ENCODE results near the gene WDCP. TPM values are rescaled to one million over a fixed set of nuclear protein-coding genes. Genes with fewer than 3 reads are reported as not detected.

WDCP gene
- total and polyA plus RNA-seq, 10 of the 15 experiments (the other 5 are each of a cell fraction or from before 2014, with no cell fraction given) = 5.5 to 21.3 (median 13.2) TPM

DNA sequence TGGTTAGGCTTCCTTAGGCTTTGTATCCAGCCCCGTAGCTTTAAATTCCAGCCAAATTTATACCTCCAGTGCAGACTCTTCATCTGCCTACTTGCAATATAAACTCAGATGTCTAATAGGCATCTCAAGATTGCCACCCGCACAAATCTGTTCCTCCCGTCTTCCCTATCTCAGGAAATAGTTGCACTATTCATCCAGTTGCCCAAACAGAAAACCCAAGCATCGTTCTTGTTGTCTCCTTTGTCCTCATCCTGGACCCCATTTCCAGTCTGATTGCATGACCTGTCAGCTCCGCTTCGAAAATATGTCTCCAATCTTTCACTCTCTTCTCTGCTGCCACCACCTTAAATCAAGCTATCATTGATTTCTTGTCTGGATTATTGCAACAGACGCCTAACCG is 4.6 kb upstream of the WDCP start:
- no peak for DNase-seq (ENCODE audit: low read depth, low spot score)
- in situ Hi-C loops (cut with MboI) = no loop called here
- Histone ChIP-seq H3K4me1 (ENCODE audit: control insufficient read depth, insufficient read depth, low read length) (peaks cover 7% of the 10 kb centered on the region; the same call in 1 of the 2 replicates), H3K9ac (ENCODE audit: control insufficient read depth, insufficient read depth, low read length) (no peak overlapping the region), H3K4me3 (no peak overlapping the region), H3K9me3 (replicated peaks; ENCODE audit: control insufficient read depth, insufficient read depth, low read length) (no peaks in the 10 kb centered on the region), H3K4me2 (ENCODE audit: control insufficient read depth, insufficient read depth) (no peak overlapping the region), H3K27me3 (replicated peaks in 1 of 2; ENCODE audit: control insufficient read depth in 2 of 2, insufficient read depth in 2 of 2, low read length in 1 of 2) (peaks cover 0 to 5% of the 10 kb centered on the region in 2 experiments; a peak in 3 of 4 replicates), H3K27ac (ENCODE audit: control insufficient read depth, insufficient read depth) (no peak overlapping the region), H4K20me1 (ENCODE audit: control insufficient read depth, insufficient read depth) (no peaks in the 10 kb centered on the region), H3K79me2 (ENCODE audit: control insufficient read depth, insufficient read depth, low read length) (peaks cover 3% of the 10 kb centered on the region), H3K36me3 (ENCODE audit: control insufficient read depth in 2 of 2, insufficient read depth in 2 of 2, low read length in 1 of 2) (no peaks in the 10 kb centered on the region), H2AFZ (ENCODE audit: control insufficient read depth, low read depth, low read length) (no peak overlapping the region)
- ChIA-PET POLR2A (interaction anchor here (0.6 to 0.9 kb wide), 3 partner anchors 55 to 134 kb away, joined by 4 to 6 read pairs (median 4); no protein-coding TSS in a partner anchor), SMC1A (ENCODE audit: uncharacterized antibody, unreplicated experiment) (interaction anchor here (1.0 to 1.3 kb wide), 3 partner anchors 8 to 228 kb away, joined by 3 read pairs; partner anchors contain the start of gene UBXN2A), CTCF (interaction anchor here (1.7 kb wide), 1 partner anchor 227 kb away, joined by 5 read pairs; no protein-coding TSS in a partner anchor), RAD21 (ENCODE audit: unreplicated experiment) (no interaction called here)
- ATAC-seq = no peak
- 60% methylated on average over 8 of the region's 8 CpGs for WGBS (ENCODE audit: insufficient coverage, insufficient replicate concordance, low lambda C conversion rate, missing lambda C conversion rate)
- BruUV-seq (replicated peaks) = no TSS peak
- TF ChIP-seq, protein P1, sequence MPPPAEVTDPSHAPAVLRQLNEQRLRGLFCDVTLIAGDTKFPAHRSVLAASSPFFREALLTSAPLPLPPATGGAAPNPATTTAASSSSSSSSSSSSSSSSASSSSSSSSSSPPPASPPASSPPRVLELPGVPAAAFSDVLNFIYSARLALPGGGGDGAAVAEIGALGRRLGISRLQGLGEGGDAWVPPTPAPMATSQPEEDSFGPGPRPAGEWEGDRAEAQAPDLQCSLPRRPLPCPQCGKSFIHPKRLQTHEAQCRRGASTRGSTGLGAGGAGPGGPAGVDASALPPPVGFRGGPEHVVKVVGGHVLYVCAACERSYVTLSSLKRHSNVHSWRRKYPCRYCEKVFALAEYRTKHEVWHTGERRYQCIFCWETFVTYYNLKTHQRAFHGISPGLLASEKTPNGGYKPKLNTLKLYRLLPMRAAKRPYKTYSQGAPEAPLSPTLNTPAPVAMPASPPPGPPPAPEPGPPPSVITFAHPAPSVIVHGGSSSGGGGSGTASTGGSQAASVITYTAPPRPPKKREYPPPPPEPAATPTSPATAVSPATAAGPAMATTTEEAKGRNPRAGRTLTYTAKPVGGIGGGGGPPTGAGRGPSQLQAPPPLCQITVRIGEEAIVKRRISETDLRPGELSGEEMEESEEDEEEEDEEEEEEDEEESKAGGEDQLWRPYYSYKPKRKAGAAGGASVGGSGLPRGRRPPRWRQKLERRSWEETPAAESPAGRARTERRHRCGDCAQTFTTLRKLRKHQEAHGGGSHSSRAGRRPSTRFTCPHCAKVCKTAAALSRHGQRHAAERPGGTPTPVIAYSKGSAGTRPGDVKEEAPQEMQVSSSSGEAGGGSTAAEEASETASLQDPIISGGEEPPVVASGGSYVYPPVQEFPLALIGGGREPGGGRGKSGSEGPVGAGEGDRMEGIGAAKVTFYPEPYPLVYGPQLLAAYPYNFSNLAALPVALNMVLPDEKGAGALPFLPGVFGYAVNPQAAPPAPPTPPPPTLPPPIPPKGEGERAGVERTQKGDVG (CRISPR knock-in tag; IDR thresholded peaks at IDR 0.05) = no peak
- TF ChIP-seq FOXM1 (IDR thresholded peaks at IDR 0.05; ENCODE audit: low read depth, low read length) (no peak), POLR2AphosphoS2 (IDR thresholded peaks at IDR 0.05; ENCODE audit: low read depth, low read length) (no peak)
- FAIRE-seq = no peak
- intact Hi-C loops (cut with micrococcal nuclease; ENCODE audit: unreplicated experiment) = no loop called here

Measured in GM12878 (cell line).